T-cell (primary cell): ENCODE results near the gene NTHL1. TPM values are rescaled to one million over a fixed set of nuclear protein-coding genes. Genes with fewer than 3 reads are reported as not detected.
A peak's percentile ranks its signal among the peaks of the same experiment; 100 is the strongest.

Experiments used
- ATAC-seq, 4 experiments: fragments of 200-7000 bp in 3 of 4; fragments of 150-1000 bp in 1 of 4; cut with Tn5 transposase; replicated peaks in 1 of 4; 1 replicate in 3 of 4; 2 replicates in 1 of 4; pipeline ENCODE4 v1.10.0; 2021; ENCODE audit warnings: moderate library complexity in 3 of 4, mild to moderate bottlenecking in 2 of 4, moderate number of reproducible peaks in 1 of 4
- CTCF ChIA-PET, 2 donors: fragments of 300-600 bp; sonication (Branson Sonifier 250); formaldehyde crosslinking; loops; one replicate each; lab custom pipeline; 2022; ENCODE audit warnings: antibody characterized with exemption in 2 of 2; lab: Charles Lee
- POLR2A ChIA-PET, 2 donors: fragments of 300-600 bp; sonication (Branson Sonifier 250); formaldehyde crosslinking; loops; one replicate each; lab custom pipeline; 2022; ENCODE audit warnings: antibody characterized with exemption in 2 of 2; lab: Charles Lee
- DNase-seq, 35 experiments: peaks; one replicate each; pipeline versions ENCODE4 v3.0.0 to v3.0.0-alpha.2; 2013 to 2023
- H3K27ac ChIP-seq: one replicate; pipeline ENCODE4 v1.5.1; 2013; ENCODE audit warnings: low read length
- H3K27me3 ChIP-seq, 2 experiments: replicated peaks in 1 of 2; 1 replicate in 1 of 2; 2 replicates in 1 of 2; pipeline versions ENCODE4 v1.6.1 to v1.7.0; 2013; ENCODE audit warnings: low read length in 1 of 2, mixed read lengths in 1 of 2; ENCODE audit not compliant: control insufficient read depth in 2 of 2, insufficient read depth in 2 of 2; ENCODE audit errors: extremely low read depth in 1 of 2
- H3K36me3 ChIP-seq, 2 donors: 1 replicate in 1 of 2; 2 replicates in 1 of 2; pipeline versions ENCODE4 v1.6.1 to v1.7.0; 2013; ENCODE audit warnings: low read length in 1 of 2; ENCODE audit not compliant: control insufficient read depth in 2 of 2, insufficient read depth in 1 of 2; ENCODE audit errors: extremely low read depth in 1 of 2
- H3K4me1 ChIP-seq, 2 experiments: 1 replicate in 1 of 2; 2 replicates in 1 of 2; pipeline versions ENCODE4 v1.6.1 to v1.7.0; 2013; ENCODE audit warnings: low read length in 2 of 2, mixed read lengths in 1 of 2; ENCODE audit not compliant: insufficient read depth in 2 of 2, control insufficient read depth in 1 of 2; ENCODE audit errors: extremely low read depth in 1 of 2
- H3K4me3 ChIP-seq, 2 donors: 1 replicate in 1 of 2; 2 replicates in 1 of 2; pipeline versions ENCODE4 v1.5.1 to v1.7.0; 2013; ENCODE audit warnings: mild to moderate bottlenecking in 2 of 2, low read length in 1 of 2, moderate library complexity in 1 of 2; ENCODE audit not compliant: control insufficient read depth in 1 of 2; ENCODE audit errors: extremely low read depth in 1 of 2
- H3K9me3 ChIP-seq: 2 replicates; pipeline ENCODE4 v1.7.0; 2013
- H3K27ac Mint-ChIP-seq, 2 donors: one replicate each; pipeline ENCODE4 v1.8.0; 2020 to 2021; ENCODE audit warnings: mild to moderate bottlenecking in 2 of 2, mixed read lengths in 2 of 2
- H3K27me3 Mint-ChIP-seq, 2 donors: one replicate each; pipeline ENCODE4 v1.8.0; 2021 to 2022; ENCODE audit warnings: mixed read lengths in 2 of 2
- H3K36me3 Mint-ChIP-seq: one replicate; pipeline ENCODE4 v1.8.0; 2021; ENCODE audit warnings: mixed read lengths
- H3K4me1 Mint-ChIP-seq, 3 donors: one replicate each; pipeline ENCODE4 v1.8.0; 2020 to 2022; ENCODE audit warnings: mixed read lengths in 3 of 3, mild to moderate bottlenecking in 1 of 3
- H3K4me3 Mint-ChIP-seq, 3 donors: one replicate each; pipeline ENCODE4 v1.8.0; 2020 to 2022; ENCODE audit warnings: mild to moderate bottlenecking in 3 of 3, mixed read lengths in 3 of 3, moderate library complexity in 3 of 3
- H3K9me3 Mint-ChIP-seq, 3 donors: one replicate each; pipeline ENCODE4 v1.8.0; 2020 to 2022; ENCODE audit warnings: mixed read lengths in 3 of 3
- WGBS: methylation state at CpG from one replicate; pipeline ENCODE4 v1.1.5; 2013; ENCODE audit warnings: missing lambda C conversion rate; ENCODE audit not compliant: insufficient coverage; 5-methylcytosine and 5-hydroxymethylcytosine counted together
- total RNA-seq, 35 experiments: library from RNA in 6 of 35; stranded (reverse) in 6 of 35; fragments of 120-200 nt in 1 of 35; gene quantifications; one replicate each; pipeline versions ENCODE4 v1.2.1 to v1.2.4 and lab custom pipeline; 2013 to 2026

The NTHL1 gene
- total RNA-seq, 5 donors from 2014 or later (not counting 1 experiment from before 2014, with no cell fraction given): 5.8 to 24.1 (median 18.3) TPM

DNA sequence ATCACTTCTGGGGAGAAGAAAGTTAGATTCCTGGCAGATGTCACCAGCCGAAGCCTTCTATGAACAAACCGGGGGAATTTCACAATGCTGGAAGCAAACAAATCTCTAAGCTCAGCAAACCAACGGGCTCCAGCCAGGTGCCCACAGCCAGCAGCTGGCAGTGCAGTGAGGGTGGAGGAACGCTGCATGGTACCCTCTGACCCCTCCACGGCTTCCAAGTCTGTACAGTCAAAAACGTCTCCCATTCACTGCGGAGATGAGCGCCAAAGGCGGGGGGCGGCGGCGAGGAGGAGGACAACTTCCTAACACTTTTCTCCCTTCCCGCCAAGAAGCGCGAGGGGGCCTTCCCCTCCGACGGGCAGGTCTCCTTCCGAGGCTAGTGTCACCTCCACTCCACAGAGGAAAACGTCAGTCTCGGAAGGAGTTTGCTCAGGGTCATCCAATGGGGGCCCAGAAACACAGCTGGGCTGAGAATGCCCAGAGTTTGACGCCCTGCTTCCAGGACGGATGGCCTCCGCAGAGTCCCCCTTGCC, 38.9 kb downstream of the NTHL1 start:
- H3K27ac Mint-ChIP-seq: peak overlapping the region; percentile 76 to 88
- no peaks in the 10 kb centered on the region for H3K27me3 Mint-ChIP-seq
- WGBS: 2% methylated on average over 13 of the region's 23 CpGs
- peaks cover 41 to 52% (median 42%) of the 10 kb centered on the region in 3 donors for H3K4me1 Mint-ChIP-seq
- Histone ChIP-seq H3K9me3 (no peaks in the 10 kb centered on the region), H3K4me1 (peaks cover 19 to 62% of the 10 kb centered on the region in 2 experiments), H3K27me3 (no peaks in the 10 kb centered on the region), H3K36me3 (peaks cover 3 to 5% of the 10 kb centered on the region in 2 donors), H3K27ac (peak overlapping the region; percentile 53), H3K4me3 (peak overlapping the region; percentile 59 to 70)
- ATAC-seq (no peak), DNase-seq (peak in 2 of 35 experiments; percentile 17 to 44)
- H3K4me3 Mint-ChIP-seq: peak overlapping the region; percentile 82 to 87 (median 84)
- no peaks in the 10 kb centered on the region for H3K9me3 Mint-ChIP-seq
- ChIA-PET POLR2A (interaction anchor here in 1 of 2 donors (0.6 kb wide), 1 partner anchor 147 kb away, joined by 3 read pairs; the partner anchor contains the start of gene TRAF7), CTCF (interaction anchor here in 1 of 2 donors (0.6 to 1.3 kb wide), 2 partner anchors 16 to 144 kb away, joined by 3 to 6 read pairs; no protein-coding TSS in a partner anchor)
- H3K36me3 Mint-ChIP-seq: no peaks in the 10 kb centered on the region

DNA sequence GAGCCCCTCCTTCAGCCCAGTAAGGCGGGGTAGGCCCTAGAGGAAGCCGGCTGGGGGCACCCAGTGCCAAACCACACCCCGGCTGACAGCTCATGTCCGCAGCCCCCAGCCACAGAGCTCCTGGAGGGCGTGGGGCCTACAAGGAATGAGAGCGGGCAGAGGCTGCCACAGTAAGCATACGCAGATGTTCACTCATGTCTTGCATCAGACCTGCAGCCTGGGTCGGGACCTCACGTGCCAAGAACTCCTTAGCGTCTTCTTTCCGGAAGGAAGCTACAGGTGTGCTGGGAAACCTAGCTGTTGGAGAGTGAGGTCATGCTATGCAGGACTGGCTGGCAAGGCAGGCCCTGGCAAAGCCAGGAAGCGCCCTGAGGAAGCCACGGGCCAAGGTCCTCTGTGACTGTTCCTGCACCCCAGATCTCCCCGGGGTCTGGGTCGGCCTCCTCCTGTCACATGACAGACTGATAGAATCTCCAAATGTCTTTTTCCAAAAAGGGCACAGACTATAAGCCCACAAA, 39.6 kb downstream of the NTHL1 start:
- H3K4me1 Mint-ChIP-seq: peaks cover 41 to 52% (median 42%) of the 10 kb centered on the region in 3 donors
- H3K27me3 Mint-ChIP-seq: no peaks in the 10 kb centered on the region
- POLR2A ChIA-PET: no interaction called here
- Histone ChIP-seq H3K9me3 (no peaks in the 10 kb centered on the region), H3K4me3 (peak overlapping the region; percentile 1 to 70), H3K4me1 (peaks cover 19 to 68% of the 10 kb centered on the region in 2 experiments), H3K36me3 (peaks cover 8 to 9% of the 10 kb centered on the region in 2 donors), H3K27me3 (no peaks in the 10 kb centered on the region), H3K27ac (peak overlapping the region; percentile 53)
- H3K4me3 Mint-ChIP-seq: peak overlapping the region; percentile 82 to 87 (median 84)
- CTCF ChIA-PET: interaction anchor here in 1 of 2 donors (0.6 to 1.3 kb wide), 2 partner anchors 16 to 143 kb away, joined by 3 to 6 read pairs; no protein-coding TSS in a partner anchor
- H3K9me3 Mint-ChIP-seq: no peaks in the 10 kb centered on the region
- 9% methylated on average over 15 of the region's 15 CpGs for WGBS
- no peaks in the 10 kb centered on the region for H3K36me3 Mint-ChIP-seq
- DNase-seq (peak in 4 of 35 experiments; percentile 12 to 39 (median 26)), ATAC-seq (no peak)
- H3K27ac Mint-ChIP-seq: peak overlapping the region; percentile 76 to 88

DNA sequence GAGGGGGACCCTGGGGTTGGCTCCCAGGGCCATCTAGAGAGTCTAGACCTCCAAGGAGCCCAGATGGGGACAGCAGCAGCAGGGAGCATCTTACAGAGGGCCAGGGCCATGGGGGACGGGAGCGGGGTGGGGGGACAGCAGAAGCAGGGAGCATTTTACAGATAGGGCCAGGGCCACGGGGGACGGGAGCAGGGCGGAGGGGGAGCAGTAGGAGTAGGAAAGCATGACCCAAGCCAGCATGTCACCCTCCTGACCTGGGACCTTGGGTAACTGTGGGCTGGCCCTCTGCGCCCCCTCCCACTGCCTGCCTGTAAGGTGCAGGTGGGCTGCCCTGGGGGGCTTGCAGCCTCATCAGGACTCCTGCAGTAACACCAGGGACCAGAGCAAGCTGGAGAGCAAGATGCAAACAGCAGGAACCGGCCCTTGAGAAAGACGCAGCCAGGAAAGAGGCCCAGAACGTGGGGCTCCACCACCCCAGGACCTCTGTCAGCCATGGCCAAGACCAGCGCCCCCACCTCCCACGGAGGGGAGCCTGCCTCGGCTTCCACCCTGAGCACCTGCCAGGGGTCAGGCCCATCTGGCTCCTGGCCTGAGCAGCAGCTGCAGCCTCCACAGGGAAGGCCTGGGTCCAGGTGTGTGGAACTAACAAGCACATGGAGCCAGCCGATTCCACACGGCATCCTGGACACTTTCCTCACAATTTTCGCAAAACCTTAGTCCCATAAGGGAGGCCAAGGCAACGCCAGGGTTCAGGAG, 40.4 kb downstream of the NTHL1 start:
- DNase-seq (no peak), ATAC-seq (no peak)
- H3K27me3 Mint-ChIP-seq: no peaks in the 10 kb centered on the region
- Histone ChIP-seq H3K27me3 (no peaks in the 10 kb centered on the region), H3K4me1 (peaks cover 19 to 70% of the 10 kb centered on the region in 2 experiments), H3K27ac (peak overlapping the region; percentile 53), H3K36me3 (peaks cover 12 to 17% of the 10 kb centered on the region in 2 donors), H3K9me3 (no peaks in the 10 kb centered on the region), H3K4me3 (peak overlapping the region in 1 of 2 donors; percentile 1)
- peaks cover 3% of the 10 kb centered on the region for H3K36me3 Mint-ChIP-seq
- ChIA-PET CTCF (no interaction called here), POLR2A (no interaction called here)
- 83% methylated on average over 12 of the region's 16 CpGs for WGBS
- no peaks in the 10 kb centered on the region for H3K9me3 Mint-ChIP-seq
- H3K4me1 Mint-ChIP-seq: peaks cover 41 to 52% (median 42%) of the 10 kb centered on the region in 3 donors
- peak overlapping the region; percentile 44 to 88 for H3K27ac Mint-ChIP-seq
- H3K4me3 Mint-ChIP-seq: peak overlapping the region; percentile 82 to 87 (median 84)

GRCh38 chr16:2006317-2006716, 41.3 kb downstream of the NTHL1 start:
- H3K4me1 Mint-ChIP-seq: peaks cover 41 to 52% (median 42%) of the 10 kb centered on the region in 3 donors
- POLR2A ChIA-PET: no interaction called here

GRCh38 chr16:2005646-2006045, 42.0 kb downstream of the NTHL1 start:
- Histone ChIP-seq H3K4me3 (no peak overlapping the region), H3K27ac (no peak overlapping the region), H3K27me3 (no peaks in the 10 kb centered on the region), H3K4me1 (peaks cover 19 to 68% of the 10 kb centered on the region in 2 experiments), H3K36me3 (peaks cover 21 to 32% of the 10 kb centered on the region in 2 donors), H3K9me3 (no peaks in the 10 kb centered on the region)
- Mint-ChIP-seq H3K27ac (no peak overlapping the region), H3K27me3 (no peaks in the 10 kb centered on the region), H3K4me1 (peaks cover 41 to 52% (median 42%) of the 10 kb centered on the region in 3 donors), H3K4me3 (peak overlapping the region in 1 of 3 donors; percentile 58), H3K9me3 (no peaks in the 10 kb centered on the region), H3K36me3 (peaks cover 8% of the 10 kb centered on the region)
- ATAC-seq: no peak
- 86% methylated on average over 21 of the region's 21 CpGs for WGBS
- DNase-seq: no peak
- CTCF ChIA-PET: interaction anchor here in 1 of 2 donors (0.6 kb wide), 1 partner anchor 127 kb away, joined by 4 read pairs; no protein-coding TSS in a partner anchor
- POLR2A ChIA-PET: no interaction called here

More at GRCh38 chr16:2006317-2006716, 41.3 kb downstream of the NTHL1 start:
- Histone ChIP-seq H3K36me3 (peaks cover 19 to 26% of the 10 kb centered on the region in 2 donors), H3K27me3 (no peaks in the 10 kb centered on the region), H3K9me3 (no peaks in the 10 kb centered on the region), H3K4me1 (peaks cover 19 to 70% of the 10 kb centered on the region in 2 experiments), H3K27ac (no peak overlapping the region), H3K4me3 (no peak overlapping the region)
- DNase-seq (no peak), ATAC-seq (no peak)
- Mint-ChIP-seq H3K4me3 (peak overlapping the region in 2 of 3 donors; percentile 9 to 58), H3K36me3 (peaks cover 5% of the 10 kb centered on the region), H3K9me3 (no peaks in the 10 kb centered on the region), H3K27ac (no peak overlapping the region), H3K27me3 (no peaks in the 10 kb centered on the region)
- CTCF ChIA-PET: no interaction called here
- 97% methylated on average over 7 of the region's 8 CpGs for WGBS
